DMS53 treated with DMSO at 0.1 percent for 48 hours (cell line): ENCODE results near the gene HMOX1.
A peak's percentile ranks its signal among the peaks of the same experiment; 100 is the strongest.
"Not testable (repeated sequence)": the region's sequence is repeated elsewhere in the genome, so short reads cannot be mapped to it uniquely, and the experiment has no call there.

ENCODE experiments used
- DNase-seq: peaks from one replicate; lab custom pipeline; 2025; ENCODE audit not compliant: unreplicated experiment; lab: John Stamatoyannopoulos, UW

The HMOX1 gene

DNA sequence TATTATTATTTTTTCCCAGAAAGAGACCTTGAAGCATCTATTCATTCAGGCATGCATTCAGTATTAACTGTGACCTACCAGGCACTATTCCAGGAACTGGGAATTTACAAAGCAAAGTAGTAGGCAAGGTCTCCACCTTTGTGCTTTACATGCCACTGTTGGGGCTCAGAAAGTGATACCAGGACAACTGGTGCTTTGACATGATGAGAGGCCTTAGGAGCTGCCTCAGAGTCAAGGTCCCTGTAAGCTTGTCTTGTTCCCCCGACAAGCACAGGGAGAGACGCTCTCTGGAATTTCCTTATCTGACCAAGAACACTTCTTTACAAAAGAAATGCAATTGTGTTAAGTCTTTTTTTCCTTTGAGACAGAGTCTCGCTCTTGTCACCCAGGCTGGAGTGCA, 2.3 kb upstream of the HMOX1 start:
- DNase-seq, result no peak

DNA sequence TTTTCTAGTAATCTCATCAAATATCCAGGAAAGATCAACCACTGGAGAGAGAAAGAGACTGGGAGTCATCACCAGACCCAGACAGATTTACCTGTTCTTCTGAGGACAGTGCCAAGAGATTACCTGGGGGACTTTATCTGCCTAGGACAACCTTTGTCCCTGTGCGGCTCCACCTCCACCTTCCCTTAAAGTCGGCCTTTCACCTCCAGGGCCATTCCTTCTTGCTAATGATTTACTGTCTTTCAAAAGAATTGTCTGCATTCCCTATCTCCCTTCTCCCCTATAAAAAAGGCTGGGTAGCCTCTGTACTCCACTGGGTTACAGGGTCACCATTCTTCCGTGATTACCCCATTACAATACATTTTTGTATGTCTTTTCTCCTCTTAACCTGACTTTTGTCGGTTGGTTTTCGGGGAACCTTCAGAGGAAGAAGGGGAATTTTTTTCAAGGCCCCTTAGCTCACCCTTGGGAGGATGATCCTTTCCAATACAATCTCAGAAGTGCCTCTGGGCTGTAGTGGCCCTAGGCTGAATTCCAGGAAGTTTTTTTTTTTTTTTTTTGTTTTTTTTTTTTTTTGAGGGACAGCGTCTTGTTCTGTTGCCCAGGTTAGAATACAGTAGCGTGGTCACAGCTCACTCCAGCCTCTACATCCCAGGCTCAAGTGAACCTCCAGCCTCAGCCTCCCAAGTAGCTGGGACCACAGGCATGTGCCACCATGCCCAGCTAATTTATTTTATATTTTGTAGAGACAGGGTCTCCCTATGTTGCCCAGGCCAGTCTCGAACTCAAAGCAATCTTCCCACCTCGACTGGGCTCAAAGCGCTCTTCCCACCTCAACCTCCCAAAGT, 1.5 kb upstream of the HMOX1 start:
- DNase-seq, result no peak

DNA sequence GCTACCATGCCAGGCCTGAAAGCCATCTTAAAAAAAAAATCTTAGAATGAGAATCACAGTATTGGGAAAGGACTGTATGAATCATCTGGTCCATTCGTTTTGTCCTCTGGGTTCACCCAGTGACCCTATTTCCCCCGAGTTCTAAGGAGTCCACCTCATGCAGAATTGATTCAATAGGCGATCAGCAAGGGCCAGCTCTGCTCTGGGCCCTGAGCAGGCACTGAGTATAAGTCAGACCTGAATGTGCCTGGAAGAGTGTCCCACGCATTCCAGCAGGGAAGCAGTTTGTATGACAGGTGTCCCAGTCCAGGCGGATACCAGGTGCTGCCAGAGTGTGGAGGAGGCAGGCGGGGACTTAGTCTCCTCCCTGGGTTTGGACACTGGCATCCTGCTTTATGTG, 883 bp upstream of the HMOX1 start:
- no peak for DNase-seq

DNA sequence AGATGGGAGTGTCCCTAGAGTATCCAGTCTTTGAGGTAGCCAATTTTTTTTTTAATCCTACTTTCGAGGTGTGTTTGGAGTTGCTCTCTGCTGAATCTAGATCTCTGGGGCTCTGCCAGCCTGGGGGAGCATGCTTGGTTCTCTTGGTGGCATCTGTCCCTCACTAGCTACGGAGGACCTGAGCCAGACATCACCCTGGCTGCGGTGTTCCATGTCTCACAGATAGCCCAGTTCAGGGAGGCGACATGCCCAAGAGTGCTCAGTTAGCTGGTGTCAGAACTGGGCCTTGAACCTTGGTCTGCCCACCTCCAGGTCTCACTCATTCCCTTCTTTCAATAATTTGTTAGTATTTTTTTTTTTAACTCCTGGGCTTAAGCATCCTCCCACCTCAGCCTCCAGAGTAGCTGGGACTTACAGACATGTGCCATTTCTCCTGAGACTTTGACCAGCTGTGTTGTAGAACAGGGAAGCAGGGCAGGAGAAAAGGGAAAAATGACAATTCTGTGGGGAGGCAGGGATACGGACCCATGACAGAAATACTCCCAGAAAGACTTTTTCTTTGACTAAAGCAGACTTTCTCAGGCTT, 621 bp downstream of the HMOX1 start:
- DNase-seq, result no peak

DNA sequence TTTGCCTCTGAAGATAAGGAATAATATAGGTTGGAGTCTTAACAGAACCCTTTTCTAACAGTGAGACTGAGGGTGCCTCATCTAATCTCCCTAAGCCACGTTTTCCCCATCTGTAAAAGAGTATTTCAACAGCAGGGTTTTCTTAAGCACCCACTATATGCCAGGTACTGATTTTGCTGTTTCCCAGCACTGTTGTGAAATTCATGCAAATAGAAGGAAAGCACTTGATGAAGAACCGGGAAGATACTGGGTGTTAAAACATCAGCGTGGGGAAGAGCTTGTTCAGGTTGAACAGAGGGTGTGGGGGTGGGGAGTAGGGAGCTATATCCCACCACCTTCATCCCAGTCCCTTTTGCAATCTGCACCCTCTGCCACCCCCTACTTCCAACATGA, 2.8 kb downstream of the HMOX1 start:
- DNase-seq, result no peak

DNA sequence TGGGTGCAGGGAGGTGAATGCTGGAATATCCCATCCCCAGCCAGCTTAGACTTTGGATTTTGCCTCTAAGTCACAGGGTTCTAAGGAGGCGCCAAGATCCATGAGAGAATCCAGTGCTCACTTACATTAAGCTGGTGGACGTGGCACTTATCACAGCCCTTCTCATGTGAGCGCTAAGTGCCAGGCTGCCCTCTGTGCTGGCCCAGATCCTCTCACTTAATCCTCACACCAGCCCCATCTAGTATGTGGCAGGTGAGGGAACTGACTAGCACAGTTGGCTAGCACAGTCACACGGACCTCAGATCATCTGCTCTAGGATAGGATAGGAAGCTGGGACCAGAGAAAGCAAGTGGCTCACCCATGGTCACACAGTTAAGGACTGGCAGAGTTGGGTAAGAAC, 3.6 kb downstream of the HMOX1 start:
- DNase-seq, result no peak

DNA sequence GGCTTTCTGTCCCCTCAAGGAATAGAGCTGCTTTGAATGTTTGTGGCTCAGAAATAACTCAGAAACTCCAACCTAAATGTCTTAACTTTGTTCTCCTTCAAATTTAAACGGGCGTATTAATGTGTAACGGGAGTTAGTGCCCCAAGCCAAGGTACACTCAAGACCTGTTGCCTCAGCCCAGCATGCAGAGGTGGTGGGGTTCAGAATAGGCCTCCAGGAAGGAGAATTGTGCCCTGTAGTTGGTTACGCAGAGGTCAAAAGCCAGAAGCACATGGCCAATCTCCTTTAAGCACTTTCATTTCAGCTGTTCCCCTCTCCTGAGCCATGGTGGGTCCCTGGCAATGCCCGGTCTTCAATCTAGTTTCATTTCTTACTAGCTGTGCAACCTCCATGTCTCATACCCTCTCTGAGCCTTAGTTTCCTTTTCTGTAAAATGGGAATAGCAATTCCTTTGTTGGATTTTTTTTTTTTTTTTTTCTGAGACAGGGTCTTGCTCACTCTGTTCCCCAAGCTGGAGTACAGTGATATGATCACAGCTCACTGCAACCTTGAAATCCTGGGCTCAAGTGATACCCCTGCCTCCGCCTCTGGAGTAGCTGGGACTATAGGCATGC, 4.2 kb downstream of the HMOX1 start:
- DNase-seq, result no peak

DNA sequence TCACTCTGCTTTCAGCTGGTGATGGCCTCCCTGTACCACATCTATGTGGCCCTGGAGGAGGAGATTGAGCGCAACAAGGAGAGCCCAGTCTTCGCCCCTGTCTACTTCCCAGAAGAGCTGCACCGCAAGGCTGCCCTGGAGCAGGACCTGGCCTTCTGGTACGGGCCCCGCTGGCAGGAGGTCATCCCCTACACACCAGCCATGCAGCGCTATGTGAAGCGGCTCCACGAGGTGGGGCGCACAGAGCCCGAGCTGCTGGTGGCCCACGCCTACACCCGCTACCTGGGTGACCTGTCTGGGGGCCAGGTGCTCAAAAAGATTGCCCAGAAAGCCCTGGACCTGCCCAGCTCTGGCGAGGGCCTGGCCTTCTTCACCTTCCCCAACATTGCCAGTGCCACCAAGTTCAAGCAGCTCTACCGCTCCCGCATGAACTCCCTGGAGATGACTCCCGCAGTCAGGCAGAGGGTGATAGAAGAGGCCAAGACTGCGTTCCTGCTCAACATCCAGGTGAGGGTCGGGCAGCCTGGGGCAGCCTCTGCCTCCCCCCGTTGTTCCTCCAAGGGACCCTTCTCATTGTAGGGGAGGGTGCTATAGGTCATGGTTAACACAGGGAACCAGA, 5.9 kb downstream of the HMOX1 start:
- no peak for DNase-seq

DNA sequence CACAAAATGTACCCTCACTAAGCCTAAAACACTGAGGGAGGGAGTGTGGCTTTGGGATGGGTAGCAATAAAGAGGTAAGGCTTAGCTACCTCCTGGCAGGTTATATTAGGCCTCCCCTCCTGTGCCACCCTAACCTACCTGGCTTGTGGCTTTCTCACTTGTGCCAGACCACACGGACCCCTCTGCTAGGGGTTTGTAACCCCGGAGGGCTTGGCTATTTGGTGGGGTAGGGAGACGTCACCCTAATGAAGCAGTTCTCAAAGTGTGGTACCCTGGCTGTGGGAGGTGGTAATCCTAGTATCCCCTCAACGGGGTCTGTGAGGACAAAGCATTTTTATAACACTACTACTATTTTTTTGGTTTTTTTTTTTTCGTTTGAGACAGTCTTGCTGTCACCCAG, 10.0 kb downstream of the HMOX1 start:
- no peak for DNase-seq

DNA sequence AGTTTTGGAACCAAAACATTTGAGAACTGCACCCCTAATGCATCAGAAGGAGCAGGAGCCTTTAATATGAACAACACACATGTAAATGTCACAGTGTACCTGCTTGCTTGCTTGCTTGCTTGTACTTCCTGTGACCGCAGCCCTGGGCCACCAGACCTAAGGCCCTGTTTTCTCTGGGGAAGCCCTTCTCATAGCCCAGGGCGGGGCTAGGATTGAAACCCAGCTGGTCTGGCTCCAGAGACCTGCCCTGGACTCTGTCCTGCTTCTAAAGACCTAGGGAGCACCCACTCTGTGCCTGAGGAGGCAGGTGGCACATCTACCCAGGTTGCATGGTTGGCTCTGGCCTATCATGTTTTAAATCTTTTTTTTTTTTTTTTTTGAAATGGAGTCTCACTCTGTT, 11.5 kb downstream of the HMOX1 start:
- no peak for DNase-seq

DNA sequence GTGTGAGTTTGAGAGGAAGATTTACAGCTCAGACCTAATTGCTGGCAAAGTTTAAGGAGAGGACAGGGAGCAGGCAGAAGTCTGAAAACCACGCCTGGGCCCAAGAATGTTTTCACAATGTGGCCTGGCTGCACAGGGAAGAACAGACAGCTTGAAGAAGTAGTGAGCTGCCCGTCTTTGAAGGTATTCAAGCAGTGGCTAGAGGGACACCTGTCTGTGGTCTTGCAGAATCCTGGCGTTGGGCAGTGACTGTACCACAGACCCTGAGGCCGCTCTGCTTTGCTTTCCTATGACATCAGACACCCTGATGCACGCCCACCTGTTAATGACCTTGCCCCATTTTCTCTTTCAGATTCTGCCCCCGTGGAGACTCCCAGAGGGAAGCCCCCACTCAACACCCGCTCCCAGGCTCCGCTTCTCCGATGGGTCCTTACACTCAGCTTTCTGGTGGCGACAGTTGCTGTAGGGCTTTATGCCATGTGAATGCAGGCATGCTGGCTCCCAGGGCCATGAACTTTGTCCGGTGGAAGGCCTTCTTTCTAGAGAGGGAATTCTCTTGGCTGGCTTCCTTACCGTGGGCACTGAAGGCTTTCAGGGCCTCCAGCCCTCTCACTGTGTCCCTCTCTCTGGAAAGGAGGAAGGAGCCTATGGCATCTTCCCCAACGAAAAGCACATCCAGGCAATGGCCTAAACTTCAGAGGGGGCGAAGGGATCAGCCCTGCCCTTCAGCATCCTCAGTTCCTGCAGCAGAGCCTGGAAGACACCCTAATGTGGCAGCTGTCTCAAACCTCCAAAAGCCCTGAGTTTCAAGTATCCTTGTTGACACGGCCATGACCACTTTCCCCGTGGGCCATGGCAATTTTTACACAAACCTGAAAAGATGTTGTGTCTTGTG, 12.5 kb downstream of the HMOX1 start:
- DNase-seq, result no peak

DNA sequence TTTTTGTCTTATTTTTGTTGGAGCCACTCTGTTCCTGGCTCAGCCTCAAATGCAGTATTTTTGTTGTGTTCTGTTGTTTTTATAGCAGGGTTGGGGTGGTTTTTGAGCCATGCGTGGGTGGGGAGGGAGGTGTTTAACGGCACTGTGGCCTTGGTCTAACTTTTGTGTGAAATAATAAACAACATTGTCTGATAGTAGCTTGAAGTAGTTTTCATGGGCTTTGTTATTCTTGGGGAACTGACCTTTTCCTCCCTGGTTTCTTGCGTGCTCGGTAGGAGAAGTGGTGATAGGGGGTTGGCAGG, 13.1 kb downstream of the HMOX1 start:
- no peak for DNase-seq

DNA sequence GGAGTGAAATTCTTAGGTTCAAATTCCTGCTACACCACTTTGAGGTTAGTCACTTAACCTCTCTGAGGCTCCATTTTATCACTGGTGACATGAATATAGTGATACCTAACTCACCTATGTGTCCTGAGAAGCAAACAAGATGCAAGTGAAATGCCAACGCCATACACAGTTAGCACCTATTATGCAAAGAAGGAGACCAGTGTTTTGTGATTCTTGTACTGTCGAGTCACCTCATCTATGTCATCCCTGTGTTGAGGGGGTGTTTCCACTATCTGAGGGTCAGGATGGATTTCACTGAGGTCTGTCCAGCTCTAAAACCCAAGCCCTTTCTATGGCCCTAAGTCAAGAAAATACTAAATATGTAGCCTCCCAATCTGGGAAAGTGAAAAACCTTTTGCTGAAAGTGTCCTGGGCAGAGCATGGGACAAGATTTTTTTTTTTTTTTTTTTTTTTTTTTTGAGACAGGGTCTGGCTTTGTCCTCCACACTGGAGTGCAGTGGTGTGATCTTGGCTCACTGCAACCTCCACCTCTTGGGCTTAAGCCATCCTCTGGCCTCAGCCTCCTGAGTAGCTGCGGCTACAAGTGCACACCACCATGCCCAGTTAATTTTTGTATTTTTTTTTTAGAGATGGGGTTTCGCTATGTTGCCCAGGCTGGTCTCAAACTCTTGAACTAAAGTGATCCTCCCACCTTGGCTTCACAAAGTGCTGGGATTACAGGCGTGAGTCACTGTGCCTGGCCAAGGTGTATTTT, 14.1 kb downstream of the HMOX1 start:
- no peak for DNase-seq

DNA sequence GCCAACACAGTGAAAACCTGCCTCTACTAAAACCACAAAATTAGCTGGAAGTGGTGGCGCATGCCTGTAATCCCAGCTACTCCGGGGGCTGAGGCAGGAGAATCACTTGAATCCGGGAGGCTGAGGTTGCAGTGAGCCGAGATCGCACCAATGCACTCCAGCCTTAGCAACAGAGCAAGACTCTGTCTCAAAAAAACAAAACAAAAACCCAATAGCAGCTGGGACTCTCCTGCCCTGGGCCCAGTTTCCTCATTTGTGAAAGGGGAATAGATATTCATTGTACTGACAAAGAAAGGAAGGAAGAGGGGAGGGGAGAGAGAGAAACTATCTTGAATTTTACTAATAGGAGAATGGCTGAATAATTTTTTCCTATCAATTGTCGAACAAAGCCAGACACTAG, 15.7 kb downstream of the HMOX1 start:
- not testable (repeated sequence) for DNase-seq

DNA sequence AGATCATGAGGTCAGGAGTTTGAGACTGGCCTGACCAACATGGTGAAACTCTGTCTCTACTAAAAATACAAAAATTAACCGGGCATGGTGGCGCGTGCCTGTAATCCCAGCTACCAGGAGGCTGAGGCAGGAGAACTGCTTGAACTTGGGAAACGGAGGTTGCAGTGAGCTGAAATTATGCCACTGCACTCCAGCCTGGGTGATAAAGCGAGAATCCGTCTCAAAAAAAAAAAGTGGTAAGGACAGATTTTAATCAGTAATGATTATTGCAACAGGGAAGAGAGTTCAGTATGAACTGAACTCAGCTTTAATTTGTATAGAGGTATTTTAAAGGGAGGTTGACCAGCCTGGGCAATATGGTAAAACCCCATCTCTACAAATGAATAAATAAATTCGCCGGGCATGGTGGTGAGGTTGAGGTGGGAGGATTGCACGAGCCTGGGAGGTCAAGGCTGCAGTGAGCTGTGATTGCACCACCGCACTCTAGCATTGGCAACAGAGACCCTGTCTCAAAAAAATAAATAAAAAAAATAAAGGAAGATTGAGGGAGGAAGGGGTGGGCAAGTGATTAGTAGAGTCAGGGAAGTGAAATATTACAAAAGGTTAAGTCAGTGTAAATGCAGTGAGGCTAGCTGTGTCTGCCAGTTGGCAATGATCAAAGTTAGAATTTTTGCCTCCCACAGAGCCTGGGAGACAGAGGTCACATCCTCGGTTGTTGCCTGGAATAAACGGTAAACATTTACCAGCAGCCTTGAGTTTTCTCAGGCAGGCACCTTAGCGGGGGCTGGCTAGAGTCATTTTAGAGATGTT, 16.4 kb downstream of the HMOX1 start:
- DNase-seq, result no peak

DNA sequence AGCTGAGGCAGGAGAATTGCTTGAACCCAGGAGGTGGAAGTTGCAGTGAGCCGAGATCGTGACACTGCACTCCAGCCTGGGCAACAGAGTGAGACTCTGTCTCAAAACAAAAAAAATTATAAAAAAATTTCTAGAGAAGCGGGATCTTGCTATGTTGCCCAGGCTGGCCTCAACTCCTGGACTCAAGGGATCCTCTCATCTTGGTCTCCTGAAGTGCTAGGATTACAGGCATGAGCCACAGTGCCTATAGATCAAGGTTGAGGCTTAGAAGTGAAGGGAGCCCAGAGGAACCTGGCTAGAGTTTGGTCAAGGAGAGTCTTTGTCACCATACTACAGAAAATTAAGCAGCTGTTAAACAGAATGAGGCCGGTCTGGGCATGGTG, 17.7 kb downstream of the HMOX1 start:
- DNase-seq, result no peak

DNA sequence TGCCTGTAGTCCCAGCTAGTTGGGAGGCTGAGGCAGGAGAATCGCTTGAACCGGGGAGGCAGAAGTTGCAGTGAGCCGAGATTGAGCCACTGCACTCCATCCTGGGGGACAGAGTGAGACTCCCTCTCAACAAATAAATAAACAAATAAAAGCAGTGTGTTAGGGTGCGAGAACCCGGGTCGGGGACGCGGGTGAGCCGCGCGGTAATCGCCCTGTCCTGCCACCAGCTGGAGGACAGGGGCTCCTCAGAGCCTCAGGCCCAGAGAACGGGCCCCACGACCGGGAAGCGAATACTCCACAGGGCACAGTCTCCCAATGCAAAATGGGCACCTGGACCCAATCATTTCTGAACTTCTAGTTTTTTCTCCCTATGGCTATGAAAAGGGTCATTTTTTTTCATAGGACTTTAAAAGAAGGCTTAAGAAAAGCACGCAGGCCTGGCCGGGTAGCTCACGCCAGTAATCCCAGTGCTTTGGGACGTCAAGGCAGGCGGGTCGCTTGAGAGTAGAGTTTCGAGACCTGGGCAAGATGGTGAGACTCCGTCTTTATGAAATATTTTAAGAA, 18.3 kb downstream of the HMOX1 start:
- no peak for DNase-seq

DNA sequence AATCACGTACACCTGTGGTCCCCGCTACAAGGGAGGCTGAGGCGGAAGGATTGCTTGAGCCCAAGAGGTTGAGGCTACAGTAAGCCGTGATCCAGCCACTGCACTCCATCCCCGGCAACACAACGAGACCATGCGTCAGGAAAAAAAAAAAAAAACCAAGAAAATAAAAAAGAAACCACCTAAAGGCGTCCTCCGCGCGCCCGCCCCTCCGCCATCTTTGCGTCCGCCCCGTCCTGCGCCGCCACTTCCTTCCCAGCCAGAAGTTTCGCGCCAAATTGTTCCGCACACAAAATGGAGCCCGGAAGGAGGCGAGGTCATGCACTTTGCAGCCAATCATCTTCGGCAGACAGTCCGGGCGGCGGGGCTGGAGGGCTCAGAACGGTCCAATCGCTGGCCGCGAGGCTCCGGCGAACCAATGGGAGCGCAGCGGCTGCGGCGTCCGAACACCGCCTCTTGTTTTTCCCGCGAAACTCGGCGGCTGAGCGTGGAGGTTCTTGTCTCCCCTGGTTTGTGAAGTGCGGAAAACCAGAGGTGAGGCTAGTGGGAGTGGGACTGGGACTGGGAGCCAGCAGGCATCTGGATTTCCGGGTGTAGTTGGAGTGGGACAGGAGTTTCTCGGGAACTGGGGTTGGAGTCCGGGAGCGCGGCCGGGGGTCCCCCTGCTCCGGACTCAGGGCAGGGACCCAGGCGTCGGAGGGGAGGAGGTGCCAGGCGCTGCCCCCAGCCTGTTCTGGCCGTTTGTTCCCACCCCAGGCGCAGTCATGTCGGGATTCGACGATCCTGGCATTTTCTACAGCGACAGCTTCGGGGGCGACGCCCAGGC, 19.0 kb downstream of the HMOX1 start, which contains the start of gene MCM5:
TSS of gene MCM5 (plus strand) at position 463 of the 823 bp plus-strand sequence. CDS start at position 762, 299 bp downstream.
- DNase-seq, result peak; percentile 68

DNA sequence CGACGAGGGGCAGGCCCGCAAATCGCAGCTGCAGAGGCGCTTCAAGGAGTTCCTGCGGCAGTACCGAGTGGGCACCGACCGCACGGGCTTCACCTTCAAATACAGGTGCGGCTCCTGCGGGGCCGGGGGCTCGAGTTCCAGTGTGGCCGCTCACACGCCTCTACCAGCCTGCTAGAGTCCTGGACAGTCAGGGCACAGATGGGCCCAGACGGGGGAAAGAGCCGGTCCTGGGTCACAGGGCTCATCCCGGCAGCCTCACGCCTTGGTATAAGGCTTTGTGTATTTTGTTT, 19.6 kb downstream of the HMOX1 start:
- no peak for DNase-seq
